Sigmoid colon (tissue), 4 donors: ENCODE data around the gene PTGR3.

Experiments used
- POLR2A ChIP-seq, 2 donors: fragments of 450-650 bp; IDR thresholded peaks; one replicate each; pipeline ENCODE4 v1.6.1; 2016; ENCODE audit warnings: antibody characterized with exemption in 2 of 2, mild to moderate bottlenecking in 2 of 2, moderate library complexity in 2 of 2
- POLR2AphosphoS5 ChIP-seq, 4 donors: sonication (generic); formaldehyde crosslinking; IDR thresholded peaks; one replicate each; pipeline ENCODE4 v1.6.1; 2017; ENCODE audit warnings: antibody characterized with exemption in 4 of 4
- TF ChIP-seq, protein P1 (sequence below), 4 experiments: fragments of 450-650 bp in 3 of 4; fragments of 200-600 bp in 1 of 4; IDR thresholded peaks; one replicate each; pipeline ENCODE4 v1.5.1; 2016 to 2019; ENCODE audit warnings: antibody characterized with exemption in 4 of 4, mild to moderate bottlenecking in 3 of 4, moderate library complexity in 2 of 4

DNA sequence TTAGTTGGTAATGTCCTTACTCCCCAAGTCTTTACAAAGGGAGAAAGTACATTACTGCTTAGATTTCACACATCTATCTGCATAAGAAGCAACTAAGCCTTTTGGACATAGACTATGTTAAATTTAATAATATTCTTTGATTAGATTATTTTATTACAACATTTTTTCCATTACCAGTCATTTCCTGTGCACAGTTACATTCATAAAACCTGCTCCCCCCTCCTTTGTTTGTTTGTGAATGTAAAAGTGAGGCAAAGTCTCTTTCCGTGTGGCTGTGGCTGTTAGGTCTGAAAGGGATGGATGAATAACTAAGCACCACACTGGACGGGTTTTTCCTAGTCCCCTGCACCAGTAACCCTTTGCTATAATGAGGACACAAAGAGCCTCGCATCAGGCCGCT is 9.6 kb downstream of the PTGR3 start:
- TF ChIP-seq, protein P1, sequence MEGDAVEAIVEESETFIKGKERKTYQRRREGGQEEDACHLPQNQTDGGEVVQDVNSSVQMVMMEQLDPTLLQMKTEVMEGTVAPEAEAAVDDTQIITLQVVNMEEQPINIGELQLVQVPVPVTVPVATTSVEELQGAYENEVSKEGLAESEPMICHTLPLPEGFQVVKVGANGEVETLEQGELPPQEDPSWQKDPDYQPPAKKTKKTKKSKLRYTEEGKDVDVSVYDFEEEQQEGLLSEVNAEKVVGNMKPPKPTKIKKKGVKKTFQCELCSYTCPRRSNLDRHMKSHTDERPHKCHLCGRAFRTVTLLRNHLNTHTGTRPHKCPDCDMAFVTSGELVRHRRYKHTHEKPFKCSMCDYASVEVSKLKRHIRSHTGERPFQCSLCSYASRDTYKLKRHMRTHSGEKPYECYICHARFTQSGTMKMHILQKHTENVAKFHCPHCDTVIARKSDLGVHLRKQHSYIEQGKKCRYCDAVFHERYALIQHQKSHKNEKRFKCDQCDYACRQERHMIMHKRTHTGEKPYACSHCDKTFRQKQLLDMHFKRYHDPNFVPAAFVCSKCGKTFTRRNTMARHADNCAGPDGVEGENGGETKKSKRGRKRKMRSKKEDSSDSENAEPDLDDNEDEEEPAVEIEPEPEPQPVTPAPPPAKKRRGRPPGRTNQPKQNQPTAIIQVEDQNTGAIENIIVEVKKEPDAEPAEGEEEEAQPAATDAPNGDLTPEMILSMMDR (IDR thresholded peaks at IDR 0.05), result no peak
- no peak for TF ChIP-seq POLR2A (IDR thresholded peaks at IDR 0.05)
- no peak for TF ChIP-seq POLR2AphosphoS5 (IDR thresholded peaks at IDR 0.05)
